Smooth muscle cell (in vitro differentiated cells): ENCODE results near the gene GPR142. TPM values are rescaled to one million over a fixed set of nuclear protein-coding genes. Genes with fewer than 3 reads are reported as not detected.

ENCODE experiments used
- DNase-seq: peaks from one replicate; lab custom pipeline; 2025; ENCODE audit not compliant: unreplicated experiment; lab: John Stamatoyannopoulos, UW
- H2AFZ ChIP-seq: fragments of 200-600 bp; sonication (generic); 2 replicates; pipeline ENCODE4 v1.6.0; 2016; ENCODE audit warnings: antibody characterized with exemption, low read depth, mild to moderate bottlenecking
- H3F3A ChIP-seq: fragments of 200-600 bp; sonication (generic); 2 replicates; pipeline ENCODE4 v1.6.0; 2017; ENCODE audit warnings: antibody characterized with exemption, low read depth
- H3K27ac ChIP-seq: fragments of 200-600 bp; sonication (generic); 2 replicates; pipeline ENCODE4 v1.5.1; 2016; ENCODE audit warnings: low read depth, mild to moderate bottlenecking
- H3K27me3 ChIP-seq: fragments of 200-600 bp; sonication (generic); 2 replicates; pipeline ENCODE4 v1.6.1; 2016; ENCODE audit warnings: low read depth, mild to moderate bottlenecking
- H3K36me3 ChIP-seq: fragments of 200-600 bp; sonication (generic); 2 replicates; pipeline ENCODE4 v1.5.1; 2016; ENCODE audit warnings: low read depth
- H3K4me1 ChIP-seq: fragments of 200-600 bp; sonication (generic); 2 replicates; pipeline ENCODE4 v1.5.1; 2016; ENCODE audit warnings: low read depth
- H3K4me2 ChIP-seq: fragments of 200-600 bp; sonication (generic); 2 replicates; pipeline ENCODE4 v1.6.0; 2016; ENCODE audit warnings: mild to moderate bottlenecking
- H3K4me3 ChIP-seq: fragments of 200-600 bp; sonication (generic); 2 replicates; pipeline ENCODE4 v1.5.1; 2016; ENCODE audit warnings: mild to moderate bottlenecking
- H3K79me2 ChIP-seq: fragments of 200-600 bp; sonication (generic); 2 replicates; pipeline ENCODE4 v1.6.0; 2016; ENCODE audit warnings: low read depth, mild to moderate bottlenecking
- H3K9ac ChIP-seq: fragments of 200-600 bp; sonication (generic); 2 replicates; pipeline ENCODE4 v1.6.0; 2016; ENCODE audit warnings: low read depth
- H3K9me3 ChIP-seq: fragments of 200-600 bp; sonication (generic); replicated peaks from 2 replicates; pipeline ENCODE4 v1.5.1; 2016; ENCODE audit warnings: low read depth
- H4K20me1 ChIP-seq: fragments of 200-600 bp; sonication (generic); 2 replicates; pipeline ENCODE4 v1.6.0; 2016; ENCODE audit warnings: low read depth
- CTCF ChIP-seq: fragments of 200-600 bp; sonication (generic); IDR thresholded peaks from 2 replicates; pipeline ENCODE4 v1.5.1; 2017; ENCODE audit warnings: borderline replicate concordance, mild to moderate bottlenecking, antibody characterized with exemption; ENCODE audit not compliant: insufficient read depth, poor library complexity, severe bottlenecking
- WGBS: methylation state at CpG from one replicate; pipeline ENCODE4 v1.1.7; 2016; ENCODE audit warnings: low lambda C conversion rate; 5-methylcytosine and 5-hydroxymethylcytosine counted together
- polyA plus RNA-seq: library from polyadenylated mRNA; unstranded; fragments of >200 nt; fragmentation: Nextera tagmentation; extraction: Ambion mirVana; gene quantifications from 2 replicates; pipeline ENCODE4 v1.2.1, GENCODE V29; 2016
- total RNA-seq: library from RNA; depleted of rRNA; stranded (reverse); fragments of >200 nt; gene quantifications from 2 replicates; pipeline ENCODE4 v1.2.3, GENCODE V29; 2014

Gene GPR142
- total and polyA plus RNA-seq, 2 experiments from 2014 or later = not detected

GRCh38 chr17:74372426-74372825 lies 5.1 kb downstream of the GPR142 start:
- TF ChIP-seq CTCF = no peak
- H3K4me1 ChIP-seq = no peaks in the 10 kb centered on the region
- DNase-seq = no peak
- H3K79me2 ChIP-seq = no peaks in the 10 kb centered on the region
- no peak overlapping the region for H3K4me3 ChIP-seq
- no peaks in the 10 kb centered on the region for H3K9me3 ChIP-seq
- 91% methylated on average over 9 of the region's 9 CpGs for WGBS
- no peaks in the 10 kb centered on the region for H4K20me1 ChIP-seq
- H3K36me3 ChIP-seq = no peaks in the 10 kb centered on the region
- no peak overlapping the region for H3K4me2 ChIP-seq
- no peaks in the 10 kb centered on the region for H3F3A ChIP-seq
- peaks cover 24% of the 10 kb centered on the region for H3K27me3 ChIP-seq
- no peak overlapping the region for H3K27ac ChIP-seq
- H3K9ac ChIP-seq = no peak overlapping the region
- H2AFZ ChIP-seq = no peak overlapping the region

GRCh38 chr17:74373838-74374606 lies 6.7 kb downstream of the GPR142 start:
- H3K4me2 ChIP-seq = no peak overlapping the region
- H2AFZ ChIP-seq = no peak overlapping the region
- no peaks in the 10 kb centered on the region for H3K79me2 ChIP-seq
- no peaks in the 10 kb centered on the region for H3F3A ChIP-seq
- 86% methylated on average over 15 of the region's 15 CpGs for WGBS
- H3K27ac ChIP-seq = no peak overlapping the region
- H3K27me3 ChIP-seq = peaks cover 27% of the 10 kb centered on the region
- no peaks in the 10 kb centered on the region for H4K20me1 ChIP-seq
- H3K4me3 ChIP-seq = no peak overlapping the region
- DNase-seq = no peak
- H3K9ac ChIP-seq = no peak overlapping the region
- H3K36me3 ChIP-seq = no peaks in the 10 kb centered on the region
- TF ChIP-seq CTCF = no peak
- H3K4me1 ChIP-seq = no peaks in the 10 kb centered on the region
- H3K9me3 ChIP-seq = no peaks in the 10 kb centered on the region

- no peaks in the 10 kb centered on the region for H3K9me3 ChIP-seq
- H4K20me1 ChIP-seq = no peaks in the 10 kb centered on the region
- no peak overlapping the region for H3K4me3 ChIP-seq
- WGBS = 100% methylated on average over 3 of the region's 3 CpGs
- H3K4me2 ChIP-seq = no peak overlapping the region
- TF ChIP-seq CTCF = no peak
- H3K79me2 ChIP-seq = no peaks in the 10 kb centered on the region
- H3K27ac ChIP-seq = no peak overlapping the region
- H3K36me3 ChIP-seq = no peaks in the 10 kb centered on the region
- peaks cover 27% of the 10 kb centered on the region for H3K27me3 ChIP-seq
- no peak for DNase-seq
- no peak overlapping the region for H2AFZ ChIP-seq
- no peaks in the 10 kb centered on the region for H3F3A ChIP-seq
- no peak overlapping the region for H3K9ac ChIP-seq
- H3K4me1 ChIP-seq = peaks cover 3% of the 10 kb centered on the region
These were observed 7.6 kb downstream of the GPR142 start for GRCh38 chr17:74374858-74375257.
